GM19023 (cell line): ENCODE data around the gene RELN.

ENCODE experiments used
- ATAC-seq: cut with Tn5 transposase; IDR thresholded peaks from one replicate; pipeline ENCODE4 v1.9.1; 2021; ENCODE audit warnings: mild to moderate bottlenecking, moderate library complexity; ENCODE audit not compliant: unreplicated experiment

Gene RELN

GRCh38 chr7:103592844-103593243 lies 396.6 kb downstream of the RELN start:
- no peak for ATAC-seq

- no peak for ATAC-seq
These were observed 397.3 kb downstream of the RELN start for GRCh38 chr7:103592187-103592586.

- ATAC-seq = no peak
These were observed 409.4 kb downstream of the RELN start for GRCh38 chr7:103580031-103580430.

GRCh38 chr7:103577059-103577458 lies 412.4 kb downstream of the RELN start:
- ATAC-seq = no peak

GRCh38 chr7:103576641-103577040 lies 412.8 kb downstream of the RELN start:
- ATAC-seq = no peak

GRCh38 chr7:103574576-103574975 lies 414.9 kb downstream of the RELN start:
- no peak for ATAC-seq

GRCh38 chr7:103573479-103574058 lies 415.9 kb downstream of the RELN start:
- ATAC-seq = no peak

- no peak for ATAC-seq
These were observed 417.9 kb downstream of the RELN start for GRCh38 chr7:103571586-103571985.

GRCh38 chr7:103569621-103570305 lies 419.7 kb downstream of the RELN start:
- ATAC-seq = no peak

GRCh38 chr7:103564416-103564815 lies 425.0 kb downstream of the RELN start:
- ATAC-seq = no peak

GRCh38 chr7:103560136-103560535 lies 429.3 kb downstream of the RELN start:
- no peak for ATAC-seq

- no peak for ATAC-seq
These were observed 438.4 kb downstream of the RELN start for GRCh38 chr7:103551016-103551415.

- ATAC-seq = no peak
These were observed 439.7 kb downstream of the RELN start for GRCh38 chr7:103549786-103550185.

GRCh38 chr7:103547451-103548284 lies 441.8 kb downstream of the RELN start:
- ATAC-seq = no peak

GRCh38 chr7:103542470-103542869 lies 447.0 kb downstream of the RELN start:
- no peak for ATAC-seq

GRCh38 chr7:103541947-103542346 lies 447.5 kb downstream of the RELN start:
- ATAC-seq = no peak

- ATAC-seq = no peak
These were observed 448.4 kb downstream of the RELN start for GRCh38 chr7:103541026-103541425.

- ATAC-seq = no peak
These were observed 449.1 kb downstream of the RELN start for GRCh38 chr7:103540338-103540737.

GRCh38 chr7:103539875-103540274 lies 449.6 kb downstream of the RELN start:
- ATAC-seq = no peak

GRCh38 chr7:103538964-103539709 lies 450.3 kb downstream of the RELN start:
- no peak for ATAC-seq

- ATAC-seq = no peak
These were observed 455.7 kb downstream of the RELN start for GRCh38 chr7:103533761-103534160.
